ENCODE data around the gene M1AP.

The M1AP gene

GRCh38 chr2:74515981-74516633, 132.0 kb downstream of the M1AP start:
- peak; percentile 58 for DNase-seq

GRCh38 chr2:74515271-74515980, 132.7 kb downstream of the M1AP start:
- DNase-seq = no peak

- no peak for DNase-seq
Observed at GRCh38 chr2:74514368-74515270, 133.5 kb downstream of the M1AP start, which contains the start of gene TLX2. TSS of gene TLX2 (plus strand) at chr2:74514450. CDS start at chr2:74514807, 357 bp downstream.

GRCh38 chr2:74513605-74514367, 134.3 kb downstream of the M1AP start:
- no peak for DNase-seq

GRCh38 chr2:74512744-74513604, 135.2 kb downstream of the M1AP start:
- no peak for DNase-seq

GRCh38 chr2:74511104-74511989, 136.8 kb downstream of the M1AP start:
- DNase-seq = no peak

- DNase-seq = no peak
Observed at GRCh38 chr2:74510272-74510671, 137.9 kb downstream of the M1AP start.

- peak; percentile 26 for DNase-seq
Observed at GRCh38 chr2:74507926-74508520, 140.1 kb downstream of the M1AP start.

Measured in effector CD8-positive, alpha-beta T cell (primary cell).